ENCODE results near the gene PADI6. TPM values are rescaled to one million over a fixed set of nuclear protein-coding genes. Genes with fewer than 3 reads are reported as not detected.

The PADI6 gene
- total RNA-seq (2022; extraction: Qiagen RNA extraction; ENCODE audit: low read depth), result not detected in 5 replicates

DNA sequence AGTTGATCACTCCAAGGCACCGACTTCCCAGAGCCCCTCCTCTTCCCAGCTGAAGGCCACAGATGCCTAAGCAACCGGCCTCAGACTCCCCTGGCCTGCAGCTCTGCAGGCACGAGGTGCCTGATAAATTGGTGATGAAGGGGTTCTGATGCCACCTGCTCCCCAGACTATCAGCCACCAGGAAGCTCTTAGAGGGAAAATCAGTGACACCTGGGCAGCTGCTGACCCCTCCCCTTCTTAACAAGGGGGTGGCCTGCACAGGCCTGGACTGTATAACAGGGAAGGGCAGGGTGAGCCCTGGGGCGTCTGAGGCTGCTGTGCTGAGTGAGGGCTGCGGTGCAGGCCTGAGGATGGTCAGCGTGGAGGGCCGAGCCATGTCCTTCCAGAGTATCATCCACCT lies at the start of gene PADI6:
PADI6 (plus strand) TSS at position 301 of the 400 bp plus-strand sequence; CDS start at position 351, 50 bp downstream.

DNA sequence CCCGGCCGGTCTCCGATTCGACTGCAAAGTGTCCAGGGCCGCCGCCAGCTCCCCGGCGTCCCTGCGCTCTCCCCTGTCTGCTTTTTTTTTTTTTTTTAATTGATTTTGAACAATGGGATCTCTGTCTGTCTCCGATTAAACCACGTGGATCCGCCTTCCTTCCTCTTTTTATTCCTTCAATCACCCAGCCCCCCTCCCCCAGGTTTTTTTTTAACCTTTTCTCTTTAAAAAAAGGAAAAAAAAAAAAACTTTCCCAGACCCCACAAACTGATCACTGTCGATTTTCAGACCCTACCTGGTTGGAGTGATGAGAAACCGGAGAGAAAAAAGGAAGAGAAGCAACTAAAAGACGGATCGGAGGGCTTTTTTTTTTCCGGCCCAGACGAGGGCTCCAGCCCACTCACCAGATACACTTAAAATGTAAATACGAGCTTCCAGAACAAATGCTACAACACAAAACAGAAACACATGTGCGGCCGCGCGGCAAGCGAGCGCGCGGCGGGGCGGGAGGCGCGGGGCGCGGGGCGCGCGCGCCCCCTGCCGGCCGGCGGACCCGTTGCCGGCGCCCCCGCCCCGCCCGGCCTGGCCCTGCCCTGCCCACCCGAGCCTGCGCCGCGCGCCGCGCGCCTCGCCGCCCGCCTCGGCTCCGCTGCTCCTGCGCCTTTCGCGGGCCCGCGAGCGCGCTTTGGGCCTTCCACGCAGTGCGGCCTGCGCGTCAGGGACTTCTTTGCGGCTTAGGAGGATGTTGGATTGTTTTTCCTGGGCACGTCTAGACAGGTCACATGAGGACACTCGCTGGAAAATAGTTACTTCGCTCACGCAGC lies 67.5 kb downstream of the PADI6 start, which contains the start of gene RCC2:
RCC2 (minus strand) TSS at position 428 of the 824 bp plus-strand sequence. CDS start 1,163 bp downstream, outside the sequence.

Other genes starting within 250 kb of the PADI6 start
- gene PADI1, start 167.1 kb upstream of the PADI6 start, total RNA-seq (2022; extraction: Qiagen RNA extraction; ENCODE audit: low read depth), result 1.2 to 2.4 TPM (median 1.4 TPM) in 5 replicates
- gene PADI3, start 123.1 kb upstream of the PADI6 start, total RNA-seq (2022; extraction: Qiagen RNA extraction; ENCODE audit: low read depth), result 0.96 to 1.3 TPM (median 1.2 TPM) in 5 replicates
- gene PADI4, start 64.0 kb upstream of the PADI6 start, total RNA-seq (2022; extraction: Qiagen RNA extraction; ENCODE audit: low read depth), result not detected in 5 replicates
- gene RCC2, start 67.5 kb downstream of the PADI6 start, total RNA-seq (2022; extraction: Qiagen RNA extraction; ENCODE audit: low read depth), result 53.2 to 58.9 TPM (median 57.2 TPM) in 5 replicates
- 5.5 to 8.0 TPM (median 7.5 TPM) in 5 replicates for gene ARHGEF10L, start 167.5 kb downstream of the PADI6 start, total RNA-seq (2022; extraction: Qiagen RNA extraction; ENCODE audit: low read depth)